NCI-H748 (cell line): ENCODE data around the gene COPZ1.

Experiments
- DNase-seq: peaks from one replicate; lab custom pipeline; 2025; ENCODE audit not compliant: unreplicated experiment; lab: John Stamatoyannopoulos, UW

COPZ1 gene

DNA sequence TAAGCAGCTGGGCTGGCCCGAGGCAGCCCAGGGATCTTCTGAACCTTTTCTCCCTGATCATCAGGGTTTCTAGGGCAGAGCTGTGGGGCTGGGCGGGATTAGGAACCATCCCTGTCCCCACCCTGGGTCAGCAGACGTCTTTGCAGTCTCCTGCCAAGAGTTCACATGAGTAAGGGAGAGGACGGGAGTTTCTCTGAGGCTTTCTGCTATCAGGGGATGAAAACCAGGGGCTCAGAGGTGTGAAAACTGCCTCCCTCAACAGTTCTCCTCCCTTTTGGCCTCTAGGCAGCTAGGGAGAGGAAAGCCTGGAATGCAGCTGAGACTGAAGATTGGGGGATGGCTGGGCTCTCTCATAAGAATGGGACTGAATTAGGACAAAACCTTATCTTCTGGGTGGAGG lies 51.7 kb downstream of the COPZ1 start:
- DNase-seq, result no peak

DNA sequence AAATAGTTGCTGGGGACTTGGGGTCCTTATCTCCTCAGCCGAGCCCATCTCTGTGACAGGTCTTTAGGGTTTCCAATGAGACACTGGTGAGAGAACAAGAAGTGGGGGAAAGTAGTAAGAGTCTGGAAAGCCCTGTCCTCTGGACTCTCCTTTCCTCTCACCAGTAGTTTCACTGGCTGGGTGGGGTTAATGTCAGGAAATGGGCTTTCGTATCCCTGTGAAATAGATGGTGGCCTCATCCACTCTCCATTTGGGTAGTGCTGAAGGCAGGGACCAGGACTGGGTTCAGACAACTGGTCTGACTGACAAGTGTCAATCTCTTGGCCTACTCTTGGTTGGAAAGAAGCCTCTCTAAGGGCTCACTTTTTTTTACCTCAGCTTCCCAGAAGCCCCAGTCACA lies 52.1 kb downstream of the COPZ1 start:
- no peak for DNase-seq

DNA sequence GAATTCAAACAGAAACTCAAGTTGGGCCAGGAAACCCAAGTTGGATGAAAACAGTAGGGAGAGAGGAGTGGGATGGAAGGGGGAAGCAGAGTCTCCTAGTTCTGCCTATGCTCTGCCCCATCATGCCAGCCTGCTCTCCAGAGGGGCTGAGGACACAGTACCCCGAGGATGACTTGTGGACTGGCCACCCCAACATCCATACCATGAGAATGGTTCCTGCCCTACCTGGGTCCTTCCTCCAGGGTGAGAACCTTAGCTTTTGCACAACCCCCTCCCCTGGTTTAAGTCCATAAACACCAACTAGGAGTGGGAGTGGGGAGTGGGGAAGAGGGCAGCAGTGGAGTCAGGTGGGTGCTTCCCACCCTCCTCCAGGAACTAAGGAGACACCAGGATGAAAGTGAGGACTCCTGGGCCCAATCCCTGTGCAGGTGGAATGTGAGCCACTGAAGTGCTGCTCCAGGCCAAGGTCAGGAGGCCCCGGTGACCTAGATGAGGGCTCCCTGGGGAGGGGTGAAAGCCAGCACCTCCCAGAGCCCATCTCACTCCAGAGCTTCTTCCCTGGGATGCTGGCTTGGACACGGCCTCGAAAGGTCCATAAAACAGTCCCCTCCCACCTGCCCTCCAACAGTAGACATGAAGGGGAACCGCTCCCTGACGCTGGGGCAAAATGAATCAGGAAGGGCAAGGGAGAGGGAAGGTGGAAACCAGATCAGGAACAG lies 53.0 kb downstream of the COPZ1 start:
- DNase-seq, result no peak

DNA sequence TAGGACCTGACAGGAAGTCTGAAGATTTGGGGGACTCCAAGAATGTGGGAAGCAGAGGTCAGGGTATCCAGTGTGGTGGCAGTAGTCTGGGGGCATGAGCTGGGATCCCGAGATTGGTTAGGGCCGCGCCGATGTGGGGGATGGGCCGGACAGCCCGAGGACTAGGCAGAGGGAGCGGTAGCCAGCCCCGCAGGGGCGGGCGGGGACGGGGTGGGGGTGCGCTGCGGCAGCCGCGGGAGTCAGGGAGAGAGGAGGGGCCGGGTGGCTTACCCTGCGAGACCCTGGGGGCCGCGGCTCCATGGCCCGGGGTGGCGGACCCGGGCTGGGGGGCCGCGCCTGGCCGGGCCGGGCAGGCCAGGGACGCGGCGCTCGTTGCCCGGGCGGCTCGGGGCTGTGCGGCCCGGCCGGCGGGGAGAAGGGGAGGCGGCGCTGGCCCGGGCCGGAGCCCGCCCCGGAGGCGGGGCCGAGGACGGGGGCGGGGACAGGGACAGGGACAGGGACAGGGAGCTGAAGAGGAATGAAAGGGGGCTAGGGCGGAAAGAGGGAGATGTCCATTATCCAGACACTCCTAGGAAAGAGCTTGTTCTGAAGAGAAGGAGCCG lies 54.0 kb downstream of the COPZ1 start:
- peak; percentile 78 for DNase-seq

DNA sequence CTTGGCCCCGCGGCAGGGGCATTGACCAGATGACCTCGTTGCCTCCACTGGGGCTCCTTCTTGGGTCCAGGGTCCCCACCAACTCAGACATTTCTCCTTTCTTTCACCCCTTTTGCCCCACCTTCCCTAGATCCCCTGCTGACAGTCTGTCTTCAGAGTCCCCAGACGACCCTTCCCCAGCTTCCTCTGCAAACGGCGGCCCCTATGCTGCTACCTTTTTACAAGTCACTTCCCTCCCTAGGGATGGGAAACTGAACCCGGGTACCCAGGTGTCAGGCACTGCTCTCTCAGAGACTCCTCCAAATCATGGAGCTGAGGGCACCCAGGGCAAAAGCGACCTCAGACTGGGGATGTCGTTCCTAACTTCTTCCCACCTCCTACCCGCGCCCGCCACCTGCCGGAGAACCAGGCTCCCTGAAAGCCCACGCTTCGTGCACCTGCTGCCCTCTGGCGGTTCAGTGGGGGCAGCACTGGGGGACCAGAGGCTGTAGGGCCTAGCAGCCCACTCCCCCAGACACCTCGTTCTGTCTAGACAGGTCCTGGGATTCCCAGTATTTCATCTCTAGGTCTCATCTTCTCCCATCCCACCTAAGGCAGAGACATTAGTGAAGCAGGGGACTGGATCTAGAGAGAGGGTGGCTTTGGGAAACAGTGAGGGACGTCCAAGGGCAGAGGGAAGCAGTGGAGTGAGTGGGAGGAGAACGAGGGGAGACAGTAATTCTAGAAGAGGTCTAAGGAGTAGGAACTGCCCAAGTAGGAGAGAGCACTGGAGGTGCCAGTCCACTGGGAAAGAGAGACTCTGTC lies 54.7 kb downstream of the COPZ1 start:
- peak; percentile 92 for DNase-seq

DNA sequence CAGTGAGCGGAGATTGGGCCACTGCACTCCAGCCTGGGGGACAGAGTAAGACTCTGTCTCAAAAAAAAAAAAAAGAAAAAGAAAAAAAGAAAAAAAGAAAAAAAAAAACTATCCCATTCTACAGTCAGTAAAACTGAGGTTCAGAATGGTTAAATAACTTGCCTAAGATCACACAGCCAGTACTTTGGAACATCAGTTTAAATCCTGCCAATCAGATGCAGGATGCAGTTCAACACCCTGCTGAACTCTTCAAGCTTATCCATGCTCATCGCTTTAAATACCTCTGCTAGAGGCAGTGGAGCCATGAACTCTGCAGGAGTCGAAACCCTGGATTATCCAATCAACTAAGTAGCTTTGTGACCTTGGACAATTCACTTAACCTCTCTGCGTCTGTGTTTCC lies 56.2 kb downstream of the COPZ1 start:
- DNase-seq, result no peak

DNA sequence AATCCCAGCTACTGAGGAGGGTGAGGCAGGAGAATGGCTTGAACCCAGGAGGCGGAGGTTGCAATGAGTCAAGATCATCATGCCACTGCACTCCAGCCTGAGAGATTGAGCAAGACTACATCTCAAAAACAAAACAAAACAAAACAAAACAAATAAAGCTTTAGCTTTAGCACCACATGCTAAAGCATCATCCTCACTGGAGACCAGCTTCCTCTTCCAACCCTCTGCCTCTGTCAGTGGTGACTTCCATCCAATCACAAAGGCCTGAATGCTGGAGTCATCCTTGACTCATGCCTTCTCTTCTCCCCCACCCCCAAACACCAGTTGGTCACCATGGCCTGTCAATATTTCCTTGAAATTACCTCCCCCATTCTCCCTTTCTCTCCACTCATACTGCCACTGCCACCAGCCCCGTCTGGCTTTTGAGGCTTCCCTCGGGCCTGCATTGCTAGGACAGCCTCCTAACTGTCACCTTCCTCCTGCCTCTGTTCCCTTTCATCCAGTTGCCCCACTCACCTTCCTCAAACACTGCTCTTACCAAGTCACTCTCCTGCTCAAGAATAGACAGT lies 58.2 kb downstream of the COPZ1 start:
- no peak for DNase-seq

DNA sequence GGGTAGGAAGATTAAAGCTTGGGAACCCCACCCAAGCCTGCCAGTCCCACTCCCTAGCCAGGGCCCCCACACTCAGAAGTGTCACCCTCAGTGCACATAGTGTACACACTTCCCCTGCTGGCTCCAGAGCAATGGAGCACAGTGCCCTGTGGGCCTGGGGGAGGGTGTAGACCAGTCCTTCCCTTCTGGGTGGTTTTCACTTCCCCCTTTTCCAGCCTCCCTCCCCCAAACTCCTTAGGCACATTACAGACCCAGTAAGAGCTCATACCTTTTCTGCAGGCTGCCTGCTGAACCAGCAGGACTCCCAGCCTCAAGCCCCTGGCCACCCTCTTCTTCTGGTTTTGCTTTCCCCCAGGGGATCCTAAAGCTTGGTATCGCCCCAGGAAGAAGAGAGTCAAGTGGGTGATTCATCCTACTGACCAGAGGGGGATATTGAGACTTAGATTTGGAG lies 59.7 kb downstream of the COPZ1 start, which contains the start of gene ZNF385A:
Gene ZNF385A, minus strand, starts transcription at position 143 of the 451 bp plus-strand sequence. CDS start 219 bp downstream, outside the sequence.
- DNase-seq, result no peak

DNA sequence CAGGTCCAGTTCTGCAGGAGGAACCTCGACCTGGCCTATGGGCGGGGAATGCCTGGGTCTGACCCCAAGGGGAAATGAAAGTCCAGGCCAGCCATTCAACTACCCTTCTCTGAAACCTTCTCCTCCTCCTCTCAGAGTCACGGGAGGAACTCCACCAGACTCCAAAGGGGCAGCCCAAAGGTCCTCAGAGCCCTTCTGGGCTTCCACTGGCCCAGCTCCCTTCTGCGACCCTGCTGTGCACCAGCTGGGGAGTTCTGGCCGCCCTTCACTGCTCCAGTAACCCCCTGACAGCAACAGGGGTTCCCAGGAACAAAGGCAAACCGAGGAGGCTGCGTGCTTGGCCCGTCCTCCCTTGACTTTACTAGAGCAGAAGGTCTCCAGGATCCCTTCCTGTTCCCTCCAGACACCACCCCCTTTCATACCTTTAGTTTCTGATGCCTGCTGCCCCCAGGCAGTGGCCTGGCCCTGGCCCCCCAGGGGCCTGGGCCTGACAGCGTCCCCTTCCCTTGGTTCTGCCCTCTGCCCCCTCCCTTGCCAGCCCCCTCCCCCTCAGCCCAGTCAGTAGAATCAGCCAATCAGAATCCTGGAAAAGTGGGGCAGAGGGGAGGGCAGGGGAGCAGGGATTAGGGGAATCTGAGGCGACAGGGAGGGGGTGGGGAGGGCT lies 60.5 kb downstream of the COPZ1 start:
- no peak for DNase-seq

DNA sequence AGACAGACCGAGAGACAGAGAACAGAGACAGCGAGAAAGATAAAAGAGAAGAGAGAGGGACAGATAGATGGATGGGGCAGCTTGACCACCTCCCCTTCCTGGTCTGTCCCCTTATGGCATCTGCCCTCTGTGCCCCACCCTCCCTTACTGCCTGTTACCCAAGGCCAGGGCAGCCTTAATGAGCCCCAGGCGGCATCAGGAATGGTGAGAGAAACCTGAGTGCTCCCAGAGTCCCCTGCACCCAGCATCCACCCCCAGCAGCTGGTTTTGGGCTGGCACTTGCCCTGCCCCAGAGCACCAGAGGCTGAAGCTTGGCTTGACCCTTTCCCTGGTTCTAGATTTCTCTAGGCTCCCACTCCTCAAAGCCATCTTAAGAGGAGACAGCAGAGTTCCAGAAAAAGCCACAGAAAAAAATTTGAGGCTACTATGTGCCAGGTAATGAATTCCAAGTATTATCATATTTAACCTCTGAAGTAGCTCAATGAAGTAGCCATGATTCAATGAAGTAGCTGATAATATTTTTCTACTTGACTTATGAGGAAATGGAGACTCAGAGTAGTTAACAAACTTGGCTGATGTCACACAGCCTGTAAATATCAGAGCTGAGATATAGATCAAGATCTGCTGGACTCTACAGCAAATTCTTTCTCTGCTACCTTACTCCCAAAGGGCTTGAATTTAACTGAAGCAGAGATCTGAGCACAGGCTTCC lies 61.6 kb downstream of the COPZ1 start:
- DNase-seq, result no peak

DNA sequence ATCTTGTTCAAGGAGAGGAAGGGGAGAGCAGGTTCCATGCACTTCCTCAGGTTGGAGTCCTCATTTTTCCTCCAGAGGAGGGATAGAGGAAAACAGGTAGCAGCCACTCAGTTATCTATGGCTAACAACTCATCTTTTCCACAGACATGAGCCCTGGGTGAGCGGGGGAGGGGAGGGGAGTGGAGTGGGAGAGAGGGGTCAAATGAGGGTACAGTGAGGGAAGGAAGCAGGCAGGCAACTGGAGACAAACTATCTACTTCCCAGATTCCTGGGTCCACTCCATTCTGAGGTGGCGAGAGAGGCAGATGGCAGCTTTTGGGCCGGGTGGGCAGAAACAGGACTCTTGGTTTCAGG lies 62.2 kb downstream of the COPZ1 start:
- DNase-seq, result no peak

DNA sequence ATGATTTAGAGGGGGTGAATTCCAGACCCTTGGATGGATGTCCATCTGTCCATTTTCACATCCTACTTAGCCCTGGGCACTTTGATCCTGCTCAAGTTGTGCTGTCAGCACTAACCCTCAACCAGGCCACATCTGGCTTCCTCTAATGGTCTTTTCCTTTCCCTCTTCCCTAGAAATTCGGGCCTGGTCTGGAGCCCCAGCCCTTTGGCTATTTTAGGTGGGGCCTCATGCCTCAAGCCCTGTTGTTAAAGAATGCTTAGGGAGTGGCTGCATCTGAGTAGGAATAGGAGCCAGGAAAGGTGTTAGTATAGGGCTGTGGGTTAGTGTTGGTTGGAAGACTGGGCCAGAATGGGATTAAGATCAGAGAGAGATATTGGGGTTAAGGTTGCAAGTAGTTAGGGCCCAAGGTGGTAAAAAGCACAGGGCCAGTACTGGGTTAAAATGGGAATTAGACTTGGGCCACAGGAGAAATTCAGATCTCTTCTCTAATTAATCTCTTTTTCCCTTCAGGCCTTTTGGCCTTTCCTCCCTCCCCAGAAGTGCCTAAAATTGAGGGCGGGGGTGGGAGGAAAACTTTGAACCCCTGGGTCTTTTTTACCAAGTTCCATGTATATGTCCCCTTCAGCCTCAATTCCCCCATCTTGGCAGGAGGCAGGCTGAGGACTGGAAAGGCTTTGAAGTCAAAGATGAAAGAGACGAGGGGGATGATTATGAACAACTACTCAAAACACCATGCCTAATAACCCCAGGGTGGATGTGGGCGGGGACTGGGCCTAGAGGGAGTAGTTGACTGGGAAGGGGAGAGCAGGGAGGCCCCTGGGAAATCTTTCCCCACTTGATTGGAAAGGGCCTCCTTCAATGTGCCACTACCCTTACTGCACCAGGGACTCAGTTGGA lies 63.6 kb downstream of the COPZ1 start:
- no peak for DNase-seq

DNA sequence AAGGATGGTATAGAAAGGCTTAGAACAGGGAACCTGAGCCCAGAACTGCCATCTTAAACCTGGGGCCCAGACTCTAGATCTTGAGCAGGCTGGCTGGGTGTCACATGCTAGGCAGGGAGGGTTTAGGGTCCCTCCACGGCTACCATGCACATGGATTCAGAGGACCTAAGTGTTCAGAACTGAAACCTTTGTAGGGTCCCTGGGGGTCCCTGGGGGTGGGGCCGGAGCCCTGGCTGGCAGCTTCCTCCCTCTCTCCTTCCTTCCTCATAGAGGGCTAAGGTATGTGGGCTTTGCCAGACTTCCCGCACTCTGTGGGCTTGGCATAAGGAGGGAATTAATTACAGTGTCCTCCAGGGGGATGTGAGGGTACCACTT lies 64.2 kb downstream of the COPZ1 start:
- DNase-seq, result no peak

DNA sequence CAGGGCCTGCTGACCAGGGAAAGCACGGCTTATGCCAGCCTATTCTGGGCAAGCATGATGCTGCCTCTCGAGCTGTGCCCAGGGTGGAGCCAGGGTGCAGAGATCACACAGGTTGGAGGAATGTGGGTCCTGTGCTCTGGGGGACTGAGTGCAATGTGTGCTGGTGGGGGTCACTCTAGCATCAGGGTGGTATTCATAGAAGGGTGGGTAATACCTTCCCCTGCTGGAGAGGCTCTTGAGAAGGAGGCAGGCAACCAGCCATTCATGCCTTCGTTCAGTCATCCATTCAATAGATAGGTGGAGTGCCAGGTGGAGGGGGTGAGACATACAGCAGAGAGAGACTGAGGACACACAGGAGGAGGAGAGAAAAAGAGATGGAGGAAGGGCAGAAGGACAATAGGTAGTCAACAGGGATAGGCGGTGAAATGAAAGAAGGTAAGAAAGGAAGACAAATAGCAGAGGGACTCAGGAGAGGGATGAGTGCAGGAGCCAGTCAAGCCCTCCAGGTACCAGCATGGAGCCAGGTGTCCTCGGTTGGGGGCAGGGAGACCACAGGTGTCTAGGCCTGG lies 64.8 kb downstream of the COPZ1 start:
- no peak for DNase-seq

DNA sequence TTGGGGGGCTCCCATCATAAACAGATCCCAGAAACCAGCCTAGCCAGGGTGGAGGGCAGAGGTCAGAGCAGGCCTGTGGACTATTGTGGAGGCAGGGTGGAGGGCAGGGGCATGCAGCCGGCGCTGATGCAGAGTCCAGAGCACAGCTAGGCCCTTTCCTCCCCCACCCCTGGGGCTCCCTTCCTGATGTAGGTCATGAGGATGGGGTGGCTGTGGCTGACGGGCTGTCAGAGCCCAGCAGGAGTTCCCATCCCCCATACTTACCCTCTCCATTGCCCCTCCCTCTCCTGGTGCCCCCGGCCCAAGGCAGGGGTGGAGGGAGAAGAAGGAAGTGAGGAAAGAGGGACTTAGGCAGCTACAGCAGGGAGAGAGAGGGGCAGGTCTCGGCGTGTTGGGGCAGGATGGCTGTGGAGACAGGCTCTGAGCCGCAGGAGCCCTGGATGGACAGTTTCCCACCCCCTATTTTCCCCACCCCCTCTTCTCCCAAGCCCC lies 65.3 kb downstream of the COPZ1 start:
- DNase-seq, result no peak

DNA sequence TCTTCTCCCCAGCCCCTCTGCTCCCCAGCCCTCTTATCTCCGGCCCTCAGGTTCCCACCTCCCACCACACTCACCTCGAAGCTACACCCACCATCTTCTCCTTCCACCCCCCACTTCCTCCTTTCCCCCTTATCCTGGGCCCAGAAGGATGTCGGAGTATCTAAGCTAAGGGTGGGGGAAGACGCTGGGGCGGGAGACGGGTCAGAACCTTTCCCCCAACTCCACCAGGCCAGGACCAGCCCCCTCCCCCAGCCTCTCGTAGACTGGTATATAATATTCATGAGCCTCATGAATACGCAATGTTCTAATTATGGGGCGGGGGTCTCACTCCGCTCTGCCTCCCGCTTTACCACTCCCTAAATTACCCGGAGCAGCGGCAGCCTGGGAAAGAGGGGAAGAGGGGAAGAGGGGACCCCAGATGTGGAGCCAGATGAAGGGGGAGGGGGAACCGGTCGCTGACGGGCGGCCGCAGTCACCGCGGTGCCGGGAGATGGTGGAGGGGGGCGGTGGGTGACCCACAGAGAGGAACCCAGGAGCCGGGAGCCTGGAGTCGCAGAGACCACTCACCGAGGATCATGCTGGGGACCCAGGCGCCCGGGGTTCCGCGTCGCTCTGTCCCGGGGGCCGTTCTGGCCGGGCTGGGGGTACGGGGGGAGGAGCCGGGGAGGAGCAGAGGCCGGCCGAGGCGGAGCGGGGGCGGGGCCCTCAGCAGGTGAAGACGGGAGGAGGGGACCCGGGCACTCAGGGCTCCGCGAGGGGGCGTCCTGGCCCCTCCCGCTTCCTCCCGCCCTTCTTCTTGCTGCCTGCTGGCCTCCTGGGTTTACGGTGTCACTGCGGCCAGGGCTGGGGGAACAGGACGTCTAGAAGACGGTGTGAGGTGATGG lies 66.0 kb downstream of the COPZ1 start:
- DNase-seq, result peak; percentile 77

DNA sequence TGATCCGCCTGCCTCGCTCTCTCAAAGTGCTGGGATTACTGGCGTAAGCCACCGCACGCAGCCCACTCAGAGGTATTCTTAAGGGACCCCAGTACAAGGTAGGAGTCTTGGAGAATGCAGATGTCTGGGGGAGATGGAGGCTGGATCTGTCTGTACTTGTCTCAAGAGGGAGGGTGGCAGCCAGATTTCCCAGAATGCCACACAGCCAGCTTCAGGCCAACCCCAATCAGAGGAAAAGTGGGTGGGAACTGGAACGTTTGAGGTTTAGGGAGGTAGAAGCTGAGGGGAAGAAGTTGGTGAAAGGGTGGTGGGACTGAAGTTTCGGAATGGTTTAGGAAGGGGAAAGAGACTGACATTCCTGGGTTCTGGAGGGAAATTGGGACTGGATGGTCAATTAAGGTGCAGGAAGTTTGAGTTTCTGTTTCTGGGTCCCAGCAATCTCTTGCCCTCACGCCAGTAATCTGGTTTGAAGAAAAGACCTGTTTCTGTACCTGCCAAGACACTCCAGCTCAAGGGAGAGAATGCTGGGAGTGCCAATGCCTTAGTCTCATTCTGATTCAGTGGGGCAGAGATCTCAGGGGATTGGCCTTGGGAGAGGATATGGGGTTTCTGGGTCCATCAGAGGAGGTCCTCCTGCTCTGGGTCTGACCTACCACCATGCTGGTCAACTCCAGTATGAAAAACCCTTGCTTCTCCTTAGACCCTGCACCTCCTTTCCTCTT lies 67.7 kb downstream of the COPZ1 start:
- no peak for DNase-seq
